ENCODE measurements around the gene MYO3B. TPM values are rescaled to one million over a fixed set of nuclear protein-coding genes. Genes with fewer than 3 reads are reported as not detected.

The MYO3B gene
- total RNA-seq, 1 donor from 2014 or later: not detected

DNA sequence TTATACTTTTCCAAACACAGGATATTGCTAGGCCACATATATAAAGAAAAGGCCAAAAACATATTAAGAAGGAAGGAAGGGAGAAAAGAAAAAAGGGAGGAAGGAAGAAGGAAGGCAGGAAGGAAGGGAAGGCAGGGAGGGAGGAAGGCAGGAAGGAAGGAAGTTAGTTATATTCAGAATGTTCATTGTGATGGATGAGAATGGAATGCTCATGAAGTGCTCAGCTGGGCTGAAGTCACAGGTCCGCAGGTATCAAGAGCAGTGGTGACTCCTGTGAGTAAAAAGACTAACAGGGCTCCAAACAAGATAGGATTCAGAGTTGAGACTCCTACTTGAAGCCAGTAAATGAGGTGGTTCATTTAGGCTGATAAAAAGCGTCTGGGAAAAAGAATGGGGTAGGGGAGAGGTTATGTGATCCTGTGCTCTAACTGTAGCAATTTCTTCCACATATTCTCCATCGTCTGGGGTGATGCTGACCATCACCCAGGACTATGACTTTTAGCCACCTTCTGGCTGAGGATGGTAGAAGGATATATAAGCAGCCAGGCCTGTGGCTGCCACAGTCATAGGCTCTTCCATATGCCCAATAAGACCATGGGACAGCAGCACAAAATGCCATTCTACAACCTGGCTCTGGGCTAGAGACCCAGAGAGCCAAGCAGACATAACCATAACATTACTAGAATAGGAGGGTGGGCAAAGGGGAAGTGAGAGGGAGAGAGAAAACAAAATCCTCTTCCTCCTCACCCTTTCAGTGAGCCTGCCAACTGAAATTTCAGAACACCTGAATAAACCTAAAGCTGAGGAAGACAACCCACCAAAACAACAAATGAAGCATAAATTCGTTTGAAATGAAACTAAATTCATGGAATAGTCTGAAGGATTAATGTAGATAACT lies 173.2 kb downstream of the MYO3B start:
- TF ChIP-seq CTCF (IDR thresholded peaks at IDR 0.05): no peak
- Mint-ChIP-seq H3K4me3 (no peak overlapping the region), H3K36me3 (ENCODE audit: low read depth) (no peaks in the 10 kb centered on the region), H3K27me3 (peaks cover 3% of the 10 kb centered on the region), H3K27ac (no peak overlapping the region), H3K9me3 (no peaks in the 10 kb centered on the region), H3K4me1 (no peaks in the 10 kb centered on the region)
- ChIA-PET POLR2A (no interaction called here), CTCF (no interaction called here)
- no peak for DNase-seq
- ATAC-seq (ENCODE audit: low read depth): no peak
- intact Hi-C loops (cut with micrococcal nuclease): no loop called here

- no peak overlapping the region for H3K4me3 Mint-ChIP-seq
- H3K27me3 Mint-ChIP-seq: peaks cover 2% of the 10 kb centered on the region
- CTCF ChIA-PET: no interaction called here
- intact Hi-C loops (cut with micrococcal nuclease): no loop called here
- H3K9me3 Mint-ChIP-seq: no peaks in the 10 kb centered on the region
- no peak overlapping the region for H3K27ac Mint-ChIP-seq
- no peak for ATAC-seq (ENCODE audit: low read depth)
- DNase-seq: no peak
- TF ChIP-seq CTCF (IDR thresholded peaks at IDR 0.05): no peak
- H3K36me3 Mint-ChIP-seq (ENCODE audit: low read depth): no peaks in the 10 kb centered on the region
- POLR2A ChIA-PET: no interaction called here
- no peaks in the 10 kb centered on the region for H3K4me1 Mint-ChIP-seq
Observed at GRCh38 chr2:170353723-170354122, 175.8 kb downstream of the MYO3B start.

DNA sequence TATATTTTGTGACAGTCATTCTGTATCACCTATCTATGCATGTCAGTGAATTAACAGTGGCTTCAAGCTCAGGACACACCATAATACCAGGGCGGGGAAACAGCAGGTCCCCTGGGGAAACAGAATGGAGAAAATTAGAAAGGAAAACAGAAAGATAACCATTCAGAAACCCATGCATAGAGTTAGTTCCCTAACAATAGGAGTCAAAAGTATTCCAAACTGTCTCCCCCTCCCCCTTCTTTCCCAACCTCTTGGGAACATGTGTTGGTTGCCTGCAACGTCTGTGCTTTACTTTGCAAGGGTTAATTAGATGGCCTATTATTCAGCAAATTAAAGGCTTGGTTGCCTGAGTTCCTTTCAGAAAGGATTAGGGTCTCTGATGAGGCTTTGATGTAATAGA lies 176.4 kb downstream of the MYO3B start:
- peaks cover 2% of the 10 kb centered on the region for H3K27me3 Mint-ChIP-seq
- DNase-seq (no peak), ATAC-seq (ENCODE audit: low read depth) (no peak)
- intact Hi-C loops (cut with micrococcal nuclease): no loop called here
- no peak overlapping the region for H3K4me3 Mint-ChIP-seq
- H3K36me3 Mint-ChIP-seq (ENCODE audit: low read depth): no peaks in the 10 kb centered on the region
- H3K9me3 Mint-ChIP-seq: no peaks in the 10 kb centered on the region
- CTCF ChIA-PET: no interaction called here
- POLR2A ChIA-PET: no interaction called here
- H3K27ac Mint-ChIP-seq: no peak overlapping the region
- TF ChIP-seq CTCF (IDR thresholded peaks at IDR 0.05): no peak
- no peaks in the 10 kb centered on the region for H3K4me1 Mint-ChIP-seq

DNA sequence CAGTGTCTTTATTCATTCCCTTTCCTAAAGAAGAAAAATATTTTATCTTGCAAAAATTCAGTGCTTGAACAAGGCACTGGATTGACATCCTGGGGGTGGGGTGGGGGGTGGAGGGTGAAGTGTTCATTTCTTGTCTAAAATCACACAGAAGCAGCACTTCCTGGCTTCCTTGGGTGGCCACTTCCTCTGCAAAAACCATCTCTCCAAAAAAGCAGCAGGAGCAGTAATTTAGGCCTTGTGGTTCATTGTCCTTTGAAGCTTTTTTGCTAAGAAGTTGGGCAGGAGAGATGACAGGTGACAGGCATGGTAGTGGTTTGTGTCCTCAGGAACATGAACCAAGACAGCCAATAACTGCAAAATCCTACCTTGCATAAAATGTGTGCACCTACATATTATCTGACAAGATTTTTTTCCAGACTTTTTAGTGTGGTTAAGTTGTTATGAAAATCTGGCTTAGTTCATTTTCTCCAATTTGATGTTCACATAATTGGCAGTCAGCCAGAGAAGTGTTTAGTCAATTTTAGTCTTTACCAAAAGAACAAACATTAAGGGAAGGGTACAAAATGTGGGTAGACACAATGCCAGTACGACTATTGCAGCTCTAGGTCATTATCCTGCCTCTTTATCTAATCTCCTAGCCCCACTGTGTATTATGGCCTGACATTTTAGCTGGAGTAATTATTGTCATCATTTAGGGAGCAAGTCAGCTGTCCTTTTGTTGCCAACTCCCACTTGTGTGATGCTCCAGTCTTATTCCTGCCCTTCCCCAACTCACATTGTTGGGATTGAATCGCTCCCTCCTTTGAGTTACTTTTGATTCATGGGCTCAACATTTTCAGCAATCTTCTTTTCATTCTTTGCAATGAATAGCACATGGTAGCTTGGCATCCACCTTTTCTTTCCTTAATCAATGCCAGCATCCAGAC lies 177.2 kb downstream of the MYO3B start:
- Mint-ChIP-seq H3K9me3 (no peaks in the 10 kb centered on the region), H3K27me3 (peaks cover 2% of the 10 kb centered on the region), H3K4me3 (no peak overlapping the region), H3K27ac (no peak overlapping the region), H3K4me1 (no peaks in the 10 kb centered on the region), H3K36me3 (ENCODE audit: low read depth) (no peaks in the 10 kb centered on the region)
- DNase-seq: no peak
- ChIA-PET CTCF (no interaction called here), POLR2A (no interaction called here)
- intact Hi-C loops (cut with micrococcal nuclease): no loop called here
- TF ChIP-seq CTCF (IDR thresholded peaks at IDR 0.05): no peak
- no peak for ATAC-seq (ENCODE audit: low read depth)

- Mint-ChIP-seq H3K4me3 (no peak overlapping the region), H3K4me1 (no peaks in the 10 kb centered on the region), H3K36me3 (ENCODE audit: low read depth) (no peaks in the 10 kb centered on the region), H3K9me3 (no peaks in the 10 kb centered on the region), H3K27me3 (peaks cover 18% of the 10 kb centered on the region), H3K27ac (no peak overlapping the region)
- DNase-seq (no peak), ATAC-seq (ENCODE audit: low read depth) (no peak)
- ChIA-PET CTCF (no interaction called here), POLR2A (no interaction called here)
- intact Hi-C loops (cut with micrococcal nuclease): no loop called here
- TF ChIP-seq CTCF (IDR thresholded peaks at IDR 0.05): no peak
Observed at GRCh38 chr2:170359466-170359865, 181.5 kb downstream of the MYO3B start.

All from activated B cell treated with CpG ODN at 0.5 μM for 24 hours (primary cell).